A673 (cell line): Measurements from ENCODE around the gene SMOC1. TPM values are rescaled to one million over a fixed set of nuclear protein-coding genes. Genes with fewer than 3 reads are reported as not detected.

Experiments used
- Bru-seq: library from RNA; stranded (reverse); fragments of 400-500 nt; gene quantifications from one replicate; lab custom pipeline; 2021; lab: Mats Ljungman, UMichigan
- BruChase-seq, 2 experiments: library from RNA; stranded (reverse); fragments of 400-500 nt; gene quantifications; one replicate each; lab custom pipeline; 2021; lab: Mats Ljungman, UMichigan
- BruUV-seq: library from RNA; stranded (reverse); fragments of 400-500 nt; replicated peaks from 2 replicates; lab custom pipeline; 2021; lab: Mats Ljungman, UMichigan
- CTCF ChIA-PET: fragments of 300-600 bp; sonication (Branson Sonifier 250); formaldehyde crosslinking; loops from one replicate; lab custom pipeline; 2022; ENCODE audit warnings: antibody characterized with exemption; lab: Charles Lee
- POLR2A ChIA-PET: fragments of 300-600 bp; sonication (Branson Sonifier 250); formaldehyde crosslinking; loops from one replicate; lab custom pipeline; 2022; ENCODE audit warnings: antibody characterized with exemption; ENCODE audit not compliant: low non-redundant PET; lab: Charles Lee
- DNase-seq: peaks from one replicate; pipeline ENCODE4 v3.0.0-alpha.2; 2015; ENCODE audit warnings: low spot score
- H3K27ac ChIP-seq: fragments of 200-600 bp; sonication (generic); 2 replicates; pipeline ENCODE4 v1.5.1; 2016; ENCODE audit warnings: mixed run types, low read depth, mild to moderate bottlenecking, mixed read lengths, antibody characterized with exemption, low read length; ENCODE audit not compliant: poor library complexity, severe bottlenecking
- H3K27me3 ChIP-seq: fragments of 200-600 bp; sonication (generic); replicated peaks from 2 replicates; pipeline ENCODE4 v1.6.1; 2017; ENCODE audit warnings: mixed run types, low read depth, mild to moderate bottlenecking, mixed read lengths, antibody characterized with exemption, low read length; ENCODE audit not compliant: insufficient read depth, poor library complexity
- H3K36me3 ChIP-seq: fragments of 200-600 bp; sonication (generic); 2 replicates; pipeline ENCODE4 v1.6.1; 2016; ENCODE audit warnings: mixed run types, mild to moderate bottlenecking, mixed read lengths, antibody characterized with exemption, low read length; ENCODE audit not compliant: insufficient read depth, poor library complexity, severe bottlenecking
- H3K4me1 ChIP-seq: fragments of 200-600 bp; sonication (generic); 2 replicates; pipeline ENCODE4 v1.6.1; 2017; ENCODE audit warnings: mixed run types, mild to moderate bottlenecking, mixed read lengths, antibody characterized with exemption, low read length; ENCODE audit not compliant: insufficient read depth, poor library complexity, severe bottlenecking
- H3K4me3 ChIP-seq: fragments of 200-600 bp; sonication (generic); 2 replicates; pipeline ENCODE4 v1.5.1; 2016; ENCODE audit warnings: low read depth, mixed run types, mild to moderate bottlenecking, mixed read lengths, low read length; ENCODE audit not compliant: poor library complexity, severe bottlenecking
- H3K9me3 ChIP-seq: fragments of 200-600 bp; sonication (generic); 2 replicates; pipeline ENCODE4 v1.6.1; 2016; ENCODE audit warnings: mixed run types, low read depth, mild to moderate bottlenecking, mixed read lengths, antibody characterized with exemption, low read length; ENCODE audit not compliant: poor library complexity, severe bottlenecking
- CTCF ChIP-seq: fragments of 300-800, 200-600 bp; sonication (generic); conservative IDR thresholded peaks from 2 replicates; pipeline ENCODE4 v1.5.1; 2017; ENCODE audit warnings: low read depth, mild to moderate bottlenecking, antibody characterized with exemption, low read length, moderate library complexity, mixed read lengths
- EZH2 ChIP-seq: fragments of 200-600 bp; sonication (generic); IDR thresholded peaks from 2 replicates; pipeline ENCODE4 v1.6.1; 2017; ENCODE audit warnings: borderline replicate concordance, low read depth, mild to moderate bottlenecking, mixed read lengths, antibody characterized with exemption, low read length; ENCODE audit not compliant: poor library complexity, severe bottlenecking
- intact Hi-C: fragments of 100-400 bp; cut with micrococcal nuclease; formaldehyde crosslinking; loops from one replicate; pipeline ENCODE4 v1.10.0; 2022; ENCODE audit not compliant: unreplicated experiment
- long read RNA-seq: library from polyadenylated mRNA; stranded (forward); transcript quantifications from one replicate; pipeline ENCODE4 v2.0.0, GENCODE V29; 2022
- total RNA-seq: library from RNA; stranded (reverse); gene quantifications from 2 replicates; pipeline ENCODE4 v1.2.3, GENCODE V29; 2021

The SMOC1 gene
- total RNA-seq (not detected in 2 replicates), Bru-seq, nascent RNA (percentile 10 among the genes with signal in this experiment), BruChase-seq, experiment 1, labeled RNA remaining after a 2-hour chase (percentile 8 among the genes with signal in this experiment), BruChase-seq, experiment 2, labeled RNA remaining after a 6-hour chase (percentile 8 among the genes with signal in this experiment)
- long read RNA-seq, result 0 reads

- Histone ChIP-seq H3K9me3 (no peaks in the 10 kb centered on the region), H3K27ac (no peak within 1 kb of the TSS), H3K27me3 (peaks cover 75% of the 10 kb centered on the region), H3K4me1 (peaks cover 5% of the 10 kb centered on the region), H3K36me3 (no peaks in the 10 kb centered on the region), H3K4me3 (peak within 1 kb of the TSS; percentile 35)
- intact Hi-C loops, result loop anchor here (5.0 kb wide), 1 partner anchor 148 kb away; no protein-coding TSS in a partner anchor
- ChIA-PET POLR2A (no interaction called here), CTCF (no interaction called here)
- no TSS peak for BruUV-seq
- TF ChIP-seq CTCF (no peak), EZH2 (no peak)
- peak; percentile 64 for DNase-seq
Measured at GRCh38 chr14:69879175-69880043, at the start of gene SMOC1. TSS of gene SMOC1 (plus strand) at chr14:69879416. CDS start at chr14:69879679, 263 bp downstream.

- TF ChIP-seq CTCF (no peak), EZH2 (no peak)
- Histone ChIP-seq H3K4me3 (no peak overlapping the region), H3K27ac (no peak overlapping the region), H3K9me3 (no peaks in the 10 kb centered on the region), H3K4me1 (no peaks in the 10 kb centered on the region), H3K36me3 (no peaks in the 10 kb centered on the region), H3K27me3 (peaks cover 37% of the 10 kb centered on the region)
- ChIA-PET CTCF (no interaction called here), POLR2A (no interaction called here)
- intact Hi-C loops, result no loop called here
- no TSS peak for BruUV-seq
- no peak for DNase-seq
Measured at GRCh38 chr14:69838881-69839416, 40.3 kb upstream of the SMOC1 start.

- intact Hi-C loops, result no loop called here
- no peak for TF ChIP-seq CTCF
- TF ChIP-seq EZH2, result no peak
- Histone ChIP-seq H3K4me1 (no peaks in the 10 kb centered on the region), H3K27ac (no peak overlapping the region), H3K4me3 (no peak overlapping the region), H3K9me3 (no peaks in the 10 kb centered on the region), H3K36me3 (no peaks in the 10 kb centered on the region), H3K27me3 (peaks cover 35% of the 10 kb centered on the region)
- CTCF ChIA-PET, result no interaction called here
- POLR2A ChIA-PET, result no interaction called here
- no peak for DNase-seq
- no TSS peak for BruUV-seq
Measured at GRCh38 chr14:69839661-69840060, 39.6 kb upstream of the SMOC1 start.
